RPMI7951 (cell line): ENCODE measurements around the gene TRIP12. TPM values are rescaled to one million over a fixed set of nuclear protein-coding genes. Genes with fewer than 3 reads are reported as not detected.
A peak's percentile ranks its signal among the peaks of the same experiment; 100 is the strongest.
"Not testable (repeated sequence)": the region's sequence is repeated elsewhere in the genome, so short reads cannot be mapped to it uniquely, and the experiment has no call there.

Source experiments
- DNase-seq: peaks from one replicate; pipeline ENCODE4 v3.0.0-alpha.2; 2012; ENCODE audit warnings: low read depth
- total RNA-seq: library from RNA; depleted of rRNA; stranded (reverse); fragments of >200 nt; shearing (Covaris generic); gene quantifications from 2 replicates; pipeline ENCODE4 v1.2.3, GENCODE V29; 2014

TRIP12 gene
- total RNA-seq, 1 experiment from 2014 or later = 105 TPM

GRCh38 chr2:229874647-229875046 is 47.2 kb downstream of the TRIP12 start:
- no peak for DNase-seq

DNA sequence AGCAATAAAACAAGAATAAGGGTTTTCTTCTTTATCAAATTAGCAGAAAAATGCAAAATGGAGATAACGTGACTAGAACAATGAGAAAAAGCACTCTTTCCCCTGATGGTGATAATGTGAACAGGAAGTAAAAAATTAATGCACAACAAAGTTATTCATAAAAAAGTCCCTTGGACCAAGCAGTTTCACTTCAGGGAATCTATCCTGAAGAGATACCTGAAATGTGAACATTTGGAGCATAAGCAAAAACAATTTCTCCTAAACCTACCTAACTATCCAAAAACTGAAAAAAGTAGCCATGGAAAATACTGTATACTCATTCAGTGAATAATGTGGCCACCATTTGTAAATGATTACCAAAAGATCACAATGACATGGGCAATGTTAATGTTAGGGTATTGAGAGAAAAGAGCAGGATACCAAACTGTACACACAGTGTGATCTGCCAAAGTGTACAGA is 48.7 kb downstream of the TRIP12 start:
- no peak for DNase-seq

- DNase-seq = peak; percentile 71
These were observed 50.7 kb downstream of the TRIP12 start for GRCh38 chr2:229870903-229871656.

DNA sequence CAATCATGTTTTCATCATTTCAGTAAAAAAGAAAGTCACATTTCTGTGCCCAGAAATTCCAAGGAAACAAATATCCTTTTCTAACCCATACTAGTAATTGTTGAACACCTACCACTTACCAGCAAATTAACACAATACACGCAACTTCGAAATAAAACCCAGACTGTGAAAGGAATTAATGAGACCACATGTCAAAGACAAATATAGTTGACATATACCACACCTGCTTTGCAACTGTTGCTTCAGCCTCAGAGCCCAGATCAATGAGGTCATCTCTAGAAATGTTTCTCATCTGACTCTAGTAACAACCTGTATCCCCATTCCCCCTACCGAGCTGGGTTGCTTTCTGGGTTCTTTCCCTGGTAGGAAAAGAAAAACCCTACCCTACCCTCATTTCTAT is 52.6 kb downstream of the TRIP12 start:
- DNase-seq = no peak

- DNase-seq = no peak
These were observed 53.0 kb downstream of the TRIP12 start for GRCh38 chr2:229868794-229869193.

GRCh38 chr2:229865033-229865432 is 56.8 kb downstream of the TRIP12 start:
- no peak for DNase-seq

GRCh38 chr2:229861431-229861830 is 60.4 kb downstream of the TRIP12 start:
- no peak for DNase-seq

DNA sequence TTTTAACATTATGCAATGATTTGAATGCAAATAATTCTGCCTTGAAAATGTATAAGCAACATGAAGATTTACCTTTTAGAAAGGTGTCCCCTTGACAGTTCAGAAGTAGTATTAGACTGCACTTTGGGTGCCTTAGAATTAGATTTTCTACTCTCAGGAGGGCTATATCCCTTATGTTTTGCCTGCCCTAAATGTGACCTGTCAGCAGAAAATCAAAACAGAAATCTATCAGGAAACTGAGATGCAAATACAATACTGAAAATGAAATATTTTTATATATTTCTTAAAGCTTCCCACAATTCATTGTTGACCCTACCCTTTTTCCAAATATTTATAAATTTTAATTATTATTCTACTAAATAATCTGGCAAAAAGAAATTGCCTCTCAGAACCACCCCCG is 61.5 kb downstream of the TRIP12 start:
- no peak for DNase-seq

GRCh38 chr2:229858351-229858750 is 63.5 kb downstream of the TRIP12 start:
- DNase-seq = no peak

DNA sequence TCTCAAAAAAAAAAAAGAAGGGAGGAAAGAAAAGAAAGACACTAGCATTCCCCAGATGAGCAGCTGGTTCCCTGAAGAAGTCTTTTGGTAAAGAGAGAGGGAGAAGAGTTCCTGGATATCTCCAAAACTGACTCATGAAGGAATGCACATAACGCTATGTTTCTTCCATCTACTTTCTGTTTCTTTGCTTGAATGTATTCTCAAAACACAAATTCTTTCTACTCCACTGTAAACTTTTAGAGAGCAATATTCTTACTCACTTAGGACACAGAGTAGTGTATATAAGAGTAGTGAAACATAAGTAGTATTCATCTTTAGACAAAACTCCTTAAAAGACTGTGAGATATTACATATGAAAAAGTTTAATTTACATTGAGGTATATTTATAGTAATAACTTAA is 64.2 kb downstream of the TRIP12 start:
- no peak for DNase-seq

DNA sequence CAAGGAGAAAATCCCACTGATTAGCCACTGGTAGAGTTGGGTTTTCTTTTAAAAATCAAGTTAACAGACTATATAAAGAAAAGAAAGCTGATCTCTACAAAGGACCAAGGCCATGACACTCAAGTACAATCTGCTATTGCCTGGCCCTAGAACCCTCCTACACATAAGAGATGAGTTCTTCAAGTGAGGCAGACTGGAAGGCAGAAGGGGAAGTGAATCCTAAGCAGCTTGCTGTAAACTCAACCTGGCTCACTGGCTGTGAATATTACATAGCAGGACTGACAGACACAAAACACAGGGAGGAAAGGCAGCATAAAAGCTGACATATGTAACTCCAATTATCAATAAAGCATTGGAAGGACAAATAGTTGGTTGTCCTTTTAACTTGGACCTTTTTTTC is 65.4 kb downstream of the TRIP12 start:
- no peak for DNase-seq

DNA sequence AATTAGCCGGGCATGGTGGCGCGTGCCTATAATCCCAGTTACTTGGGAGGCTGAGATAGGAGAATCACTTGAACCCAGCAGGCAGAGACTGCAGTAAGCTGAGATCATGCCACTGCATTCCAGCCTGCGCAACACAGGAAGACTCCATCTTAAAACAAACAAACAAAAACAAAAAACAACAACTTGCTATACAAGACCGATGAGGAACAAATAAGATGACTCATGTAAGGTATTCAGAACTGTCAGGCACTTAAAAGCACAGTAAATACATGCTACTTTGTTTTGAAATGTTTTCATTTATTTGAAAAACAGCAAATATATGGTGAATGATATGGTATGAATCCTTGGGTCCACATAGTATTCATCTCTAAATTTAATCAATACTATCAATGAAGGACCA is 66.7 kb downstream of the TRIP12 start:
- DNase-seq = no peak

GRCh38 chr2:229852565-229852964 is 69.2 kb downstream of the TRIP12 start:
- DNase-seq = peak; percentile 35

GRCh38 chr2:229851870-229852269 is 69.9 kb downstream of the TRIP12 start:
- DNase-seq = no peak

DNA sequence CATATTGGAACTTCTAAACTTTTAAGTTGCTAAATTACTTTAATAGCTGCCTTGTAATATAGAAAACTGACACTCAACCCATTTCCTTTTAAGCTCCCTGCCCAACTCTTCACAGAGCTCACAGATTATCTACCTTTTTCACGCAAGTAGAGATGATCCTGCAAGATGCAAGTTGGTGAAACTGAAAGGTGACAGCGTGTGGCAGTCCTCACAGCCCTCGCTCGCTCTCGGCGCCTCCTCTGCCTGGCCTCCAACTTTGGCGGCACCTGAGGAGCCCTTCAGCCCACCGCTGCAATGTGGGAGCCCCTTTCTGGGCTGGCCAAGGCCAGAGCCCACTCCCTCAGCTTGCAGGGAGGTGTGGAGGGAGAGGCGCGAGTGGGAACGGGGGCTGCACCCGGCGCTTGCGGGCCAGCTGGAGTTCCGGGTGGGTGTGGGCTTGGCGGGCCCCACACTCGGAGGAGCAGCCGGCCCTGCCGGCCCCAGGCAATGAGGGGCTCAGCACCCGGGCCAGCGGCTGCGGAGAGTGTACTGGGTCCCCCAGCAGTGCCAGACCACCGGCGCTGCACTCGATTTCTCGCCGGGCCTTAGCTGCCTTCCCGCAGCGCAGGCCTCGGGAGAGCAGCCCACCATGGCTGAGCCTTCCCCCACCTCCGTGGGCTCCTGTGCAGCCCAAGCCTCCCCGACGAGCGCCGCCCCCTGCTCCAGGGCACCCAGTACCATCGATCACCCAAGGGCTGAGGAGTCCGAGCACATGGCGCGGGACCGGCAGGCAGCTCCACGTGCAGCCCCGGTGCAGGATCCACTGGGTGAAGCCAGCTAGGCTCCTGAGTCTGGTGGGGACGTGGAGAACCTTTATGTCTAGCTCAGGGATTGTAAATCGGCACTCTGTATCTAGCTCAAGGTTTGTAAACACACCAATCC is 71.2 kb downstream of the TRIP12 start:
- not testable (repeated sequence) for DNase-seq

- DNase-seq = no peak
These were observed 72.7 kb downstream of the TRIP12 start for GRCh38 chr2:229849073-229849472.

DNA sequence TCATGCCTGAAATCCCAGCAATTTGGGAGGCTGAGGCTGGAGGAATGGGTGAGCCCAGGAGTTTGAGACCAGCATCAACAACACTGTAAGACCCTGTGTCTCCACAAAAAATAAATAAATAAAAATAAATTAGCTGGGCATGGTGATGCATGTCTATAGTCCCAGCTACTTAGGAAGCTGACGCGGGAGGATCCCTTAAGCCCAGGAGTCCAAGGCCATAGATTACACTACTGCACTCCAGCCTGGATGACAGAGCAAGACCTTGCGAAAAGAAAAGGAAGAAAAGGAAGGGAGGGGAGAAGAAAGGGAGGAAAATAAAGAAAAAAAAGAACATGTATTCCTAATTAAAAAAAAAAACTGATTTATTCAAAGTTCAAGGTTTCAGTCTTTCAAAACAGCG is 78.2 kb downstream of the TRIP12 start:
- no peak for DNase-seq

DNA sequence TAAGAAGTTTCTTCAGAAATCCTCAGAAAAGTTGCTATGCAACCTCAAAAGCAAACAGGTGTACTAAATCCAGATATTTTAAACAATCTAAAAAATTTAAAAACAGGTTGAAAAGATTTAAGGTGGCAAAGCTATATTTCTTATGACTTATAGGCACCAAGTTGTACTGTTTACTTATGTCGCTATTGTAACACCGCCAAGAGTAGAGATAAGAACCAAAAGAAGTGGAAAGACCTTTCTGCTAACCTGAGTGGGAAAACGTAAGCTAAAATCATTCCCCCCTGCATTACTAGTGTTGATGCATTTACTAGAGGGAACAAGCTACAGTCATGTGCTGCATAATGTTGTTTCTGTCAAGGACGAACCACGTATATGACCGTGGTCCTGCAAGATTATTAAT is 83.1 kb downstream of the TRIP12 start:
- no peak for DNase-seq

DNA sequence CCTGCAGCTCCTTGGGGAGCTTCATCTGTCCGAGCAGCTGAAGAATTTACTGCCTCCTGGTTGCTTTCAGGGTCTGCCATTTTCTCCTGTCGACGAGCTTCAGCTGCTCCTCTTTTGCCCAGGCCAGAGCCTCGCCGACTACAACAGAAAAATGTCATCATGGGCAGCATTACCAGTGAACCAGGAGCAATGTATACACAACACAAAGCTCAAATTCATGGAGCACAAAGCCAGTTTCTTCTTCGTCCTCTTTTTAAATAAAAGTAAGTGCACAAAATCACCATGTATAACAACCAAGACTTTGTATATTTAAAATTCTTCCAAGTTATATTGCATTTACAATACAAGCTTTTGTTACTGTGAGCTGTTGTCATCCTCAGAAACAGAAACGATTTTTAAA is 85.0 kb downstream of the TRIP12 start:
- no peak for DNase-seq

DNA sequence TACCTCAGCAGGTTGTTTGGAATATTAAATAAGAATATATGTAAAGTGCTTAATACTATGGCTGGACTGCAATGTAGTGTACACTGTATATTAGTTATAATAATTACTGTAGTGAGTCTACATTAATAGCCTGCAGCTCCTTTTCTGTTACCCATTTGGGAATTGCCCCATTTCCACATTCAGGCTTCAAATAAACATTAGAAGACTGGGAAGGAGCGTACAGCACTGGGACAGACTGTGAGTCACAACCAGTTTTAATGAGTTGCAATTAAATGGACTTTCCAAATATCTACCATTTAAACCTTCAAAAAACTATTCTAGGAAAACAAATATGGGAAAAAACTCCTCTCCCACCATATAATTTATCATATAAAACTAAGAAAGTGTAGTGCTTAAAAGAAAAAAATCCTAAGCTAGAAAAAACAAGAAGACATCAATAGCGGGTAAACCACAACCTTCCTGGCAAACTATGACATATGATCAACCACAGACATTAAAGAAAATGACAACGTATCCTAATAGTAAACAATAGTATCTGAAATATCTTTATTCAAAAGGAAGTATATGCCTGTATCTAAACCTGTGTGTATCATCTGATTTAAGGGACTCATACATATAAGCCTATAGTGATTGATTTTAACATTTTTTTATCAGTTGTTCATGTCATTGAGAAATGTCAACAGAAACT is 86.1 kb downstream of the TRIP12 start:
- peak; percentile 23 for DNase-seq

DNA sequence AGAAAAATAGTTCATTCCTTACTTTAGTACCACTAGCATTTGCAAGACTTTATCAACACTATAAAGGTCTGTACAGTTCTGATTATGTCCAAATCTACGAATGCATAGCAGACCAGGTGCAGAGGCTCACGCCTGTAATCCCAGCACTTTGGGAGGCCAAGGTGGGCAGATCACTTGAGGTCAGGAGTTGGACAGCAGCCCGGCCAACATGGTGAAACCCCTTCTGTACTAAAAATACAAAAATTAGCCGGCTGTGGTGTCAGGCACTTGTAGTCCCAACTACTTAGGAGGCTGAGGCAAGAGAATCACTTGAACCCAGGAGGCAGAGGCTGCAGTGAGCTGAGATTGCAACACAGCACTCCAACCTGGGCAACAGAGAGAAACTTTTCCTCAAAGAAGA is 87.4 kb downstream of the TRIP12 start:
- DNase-seq = not testable (repeated sequence)

DNA sequence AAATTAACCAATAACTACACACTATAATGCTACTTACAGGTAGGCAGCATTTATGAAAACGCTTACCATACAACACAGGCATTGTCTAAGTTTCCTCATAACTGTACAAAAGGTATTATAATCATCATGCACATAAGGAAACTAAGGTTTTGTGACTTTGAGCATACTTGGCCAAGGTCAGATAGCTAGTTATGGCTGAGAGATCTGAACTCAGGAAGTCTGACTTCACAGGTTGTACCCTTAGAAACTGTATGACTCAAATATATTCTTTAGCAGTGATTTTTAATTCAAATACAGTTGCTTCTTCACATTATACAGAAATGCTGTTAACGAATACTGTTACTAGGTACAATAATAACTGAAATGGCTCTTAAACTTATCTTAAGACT is 89.3 kb downstream of the TRIP12 start:
- no peak for DNase-seq
